Left lung (tissue), 10 donors: ENCODE results near the gene TRNP1. TPM values are rescaled to one million over a fixed set of nuclear protein-coding genes. Genes with fewer than 3 reads are reported as not detected.

Source experiments
- ATAC-seq: fragments of 200-7000 bp; cut with Tn5 transposase; one replicate; pipeline ENCODE4 v1.9.1; 2020; ENCODE audit warnings: moderate library complexity
- DNase-seq, 4 donors: peaks; one replicate each; pipeline ENCODE4 v3.0.0-alpha.2; 2013 to 2020
- H3K27ac ChIP-seq, 2 donors: fragments of 200-600 bp; sonication (generic) in 1 of 2; one replicate each; pipeline versions ENCODE4 v1.5.0 to v1.8.0; 2020 to 2021
- H3K27me3 ChIP-seq, 2 donors: fragments of 200-600 bp; sonication (generic) in 1 of 2; one replicate each; pipeline versions ENCODE4 v1.5.0 to v1.8.0; 2020 to 2021
- H3K36me3 ChIP-seq, 2 donors: fragments of 200-600 bp; sonication (generic) in 1 of 2; one replicate each; pipeline versions ENCODE4 v1.5.0 to v1.8.0; 2020 to 2021
- H3K4me1 ChIP-seq, 2 donors: fragments of 200-600 bp; one replicate each; pipeline ENCODE4 v1.8.0; 2021
- H3K4me3 ChIP-seq, 2 donors: fragments of 200-600 bp; sonication (generic) in 1 of 2; one replicate each; pipeline versions ENCODE4 v1.5.0 to v1.8.0; 2020 to 2021; ENCODE audit warnings: mild to moderate bottlenecking in 1 of 2
- H3K9me3 ChIP-seq, 2 donors: fragments of 200-600 bp; sonication (generic) in 1 of 2; one replicate each; pipeline versions ENCODE4 v1.5.0 to v1.8.0; 2020 to 2021
- CTCF ChIP-seq, 2 donors: fragments of 200-600 bp; sonication (generic) in 1 of 2; IDR thresholded peaks; one replicate each; pipeline versions ENCODE4 v1.5.0 to v1.8.0; 2021; ENCODE audit warnings: antibody characterized with exemption in 2 of 2
- intact Hi-C, 2 donors: fragments of 100-400 bp; cut with DNase I; formaldehyde crosslinking; loops; one replicate each; pipeline versions ENCODE4 v1.11.2 to v1.14.2; 2022
- polyA plus RNA-seq, 6 donors: library from polyadenylated mRNA; unstranded; fragments of 120-200 nt; gene quantifications; one replicate each; pipeline ENCODE4 v1.2.1, GENCODE V29; 2013; ENCODE audit not compliant: insufficient read length in 6 of 6
- total RNA-seq, 2 donors: library from RNA; stranded (reverse); fragmentation: NEBNext Ultra II Directional; extraction: Animal tissue kit (Norgen Biotek cat#: 25700); gene quantifications; one replicate each; pipeline ENCODE4 v1.2.1, GENCODE V29; 2021
- donor health status: DM: no; HTN: yes; CAD: no.
- donor health status: DM: no; HTN: no; CAD: no.

The TRNP1 gene
- total and polyA plus RNA-seq, 8 donors: 1.6 to 27.7 (median 3.2) TPM

- ATAC-seq: no peak
- TF ChIP-seq CTCF (IDR thresholded peaks at IDR 0.05): no peak
- peaks cover 7 to 10% of the 10 kb centered on the region in 2 donors for H3K4me1 ChIP-seq
- intact Hi-C loops: no loop called here
- no peaks in the 10 kb centered on the region for H3K9me3 ChIP-seq
- no peak overlapping the region for H3K27ac ChIP-seq
- H3K36me3 ChIP-seq: no peaks in the 10 kb centered on the region
- no peak for DNase-seq
- H3K27me3 ChIP-seq: no peaks in the 10 kb centered on the region
- no peak overlapping the region for H3K4me3 ChIP-seq
These were observed 44.0 kb downstream of the TRNP1 start for GRCh38 chr1:27037518-27037917.

- DNase-seq: no peak
- ATAC-seq: no peak
- H3K27ac ChIP-seq: no peak overlapping the region
- no peaks in the 10 kb centered on the region for H3K27me3 ChIP-seq
- H3K4me3 ChIP-seq: no peak overlapping the region
- no peak for TF ChIP-seq CTCF (IDR thresholded peaks at IDR 0.05)
- intact Hi-C loops: no loop called here
- peaks cover 7 to 10% of the 10 kb centered on the region in 2 donors for H3K4me1 ChIP-seq
- no peaks in the 10 kb centered on the region for H3K9me3 ChIP-seq
- no peaks in the 10 kb centered on the region for H3K36me3 ChIP-seq
These were observed 44.5 kb downstream of the TRNP1 start for GRCh38 chr1:27038020-27038419.

- peaks cover 7 to 22% of the 10 kb centered on the region in 2 donors for H3K4me1 ChIP-seq
- ATAC-seq: no peak
- TF ChIP-seq CTCF (IDR thresholded peaks at IDR 0.05): no peak
- H3K27me3 ChIP-seq: no peaks in the 10 kb centered on the region
- intact Hi-C loops: no loop called here
- DNase-seq: no peak
- H3K36me3 ChIP-seq: no peaks in the 10 kb centered on the region
- no peaks in the 10 kb centered on the region for H3K9me3 ChIP-seq
- no peak overlapping the region for H3K4me3 ChIP-seq
- no peak overlapping the region for H3K27ac ChIP-seq
These were observed 49.2 kb downstream of the TRNP1 start for GRCh38 chr1:27042670-27043069.

- DNase-seq (peak; percentile 72 to 96 (median 88)), ATAC-seq (peak; percentile 99)
- Histone ChIP-seq H3K36me3 (no peaks in the 10 kb centered on the region), H3K4me1 (peaks cover 7 to 22% of the 10 kb centered on the region in 2 donors), H3K9me3 (no peaks in the 10 kb centered on the region), H3K27ac (peak overlapping the region in 1 of 2 donors; percentile 55), H3K27me3 (no peaks in the 10 kb centered on the region), H3K4me3 (peak overlapping the region in 1 of 2 donors; percentile 16)
- intact Hi-C loops: loop anchor here in 1 of 2 donors (5.0 kb wide), 1 partner anchor 53 kb away; no protein-coding TSS in a partner anchor
- peak; percentile 98 to 99 for TF ChIP-seq CTCF (IDR thresholded peaks at IDR 0.05)
These were observed 51.2 kb downstream of the TRNP1 start for GRCh38 chr1:27044613-27045151.

GRCh38 chr1:27045973-27046558, 52.6 kb downstream of the TRNP1 start:
- intact Hi-C loops: loop anchor here in 1 of 2 donors (5.0 kb wide), 1 partner anchor 51 kb away; no protein-coding TSS in a partner anchor
- peak; percentile 52 to 89 (median 68) for DNase-seq
- peak; percentile 76 for ATAC-seq

More at GRCh38 chr1:27045973-27046558, 52.6 kb downstream of the TRNP1 start:
- no peaks in the 10 kb centered on the region for H3K27me3 ChIP-seq
- peak; percentile 84 to 95 for TF ChIP-seq CTCF (IDR thresholded peaks at IDR 0.05)
- no peak overlapping the region for H3K27ac ChIP-seq
- no peak overlapping the region for H3K4me3 ChIP-seq
- H3K4me1 ChIP-seq: peaks cover 7 to 22% of the 10 kb centered on the region in 2 donors
- no peaks in the 10 kb centered on the region for H3K9me3 ChIP-seq
- no peaks in the 10 kb centered on the region for H3K36me3 ChIP-seq
